Lower leg skin (tissue), 4 donors: Measurements from ENCODE around the gene TMPRSS9. TPM values are rescaled to one million over a fixed set of nuclear protein-coding genes. Genes with fewer than 3 reads are reported as not detected.

ENCODE experiments used
- DNase-seq, 2 donors: peaks; one replicate each; pipeline ENCODE4 v3.0.0-alpha.2; 2019; ENCODE audit warnings: low spot score in 2 of 2
- H3K4me3 ChIP-seq: fragments of 200-600 bp; sonication (generic); 2 replicates; pipeline ENCODE4 v1.5.1; 2017; ENCODE audit warnings: mild to moderate bottlenecking, low read depth; ENCODE audit not compliant: poor library complexity, severe bottlenecking
- POLR2A ChIP-seq, 2 donors: fragments of 450-650 bp; IDR thresholded peaks; one replicate each; pipeline ENCODE4 v1.6.1; 2016 to 2017; ENCODE audit warnings: antibody characterized with exemption in 2 of 2, mild to moderate bottlenecking in 1 of 2, moderate library complexity in 1 of 2
- WGBS, 2 donors: methylation state at CpG; one replicate each; pipeline ENCODE4 v1.1.5; 2018; 5-methylcytosine and 5-hydroxymethylcytosine counted together
- intact Hi-C: fragments of 100-400 bp; cut with DNase I; formaldehyde crosslinking; loops from one replicate; pipeline ENCODE4 v1.15.0; 2023; ENCODE audit warnings: low total_unique reads
- total RNA-seq, 4 donors: library from RNA; depleted of rRNA; stranded (reverse); fragments of >200 nt; gene quantifications; one replicate each; pipeline ENCODE4 v1.1.0, GENCODE V29; 2016
- TF ChIP-seq, protein P1 (sequence below), 3 donors: fragments of 450-650 bp; IDR thresholded peaks; one replicate each; pipeline ENCODE4 v1.5.1; 2016; ENCODE audit warnings: antibody characterized with exemption in 3 of 3, mild to moderate bottlenecking in 3 of 3, moderate library complexity in 2 of 3

Gene TMPRSS9
- total RNA-seq, 4 donors from 2014 or later: not detected

DNA sequence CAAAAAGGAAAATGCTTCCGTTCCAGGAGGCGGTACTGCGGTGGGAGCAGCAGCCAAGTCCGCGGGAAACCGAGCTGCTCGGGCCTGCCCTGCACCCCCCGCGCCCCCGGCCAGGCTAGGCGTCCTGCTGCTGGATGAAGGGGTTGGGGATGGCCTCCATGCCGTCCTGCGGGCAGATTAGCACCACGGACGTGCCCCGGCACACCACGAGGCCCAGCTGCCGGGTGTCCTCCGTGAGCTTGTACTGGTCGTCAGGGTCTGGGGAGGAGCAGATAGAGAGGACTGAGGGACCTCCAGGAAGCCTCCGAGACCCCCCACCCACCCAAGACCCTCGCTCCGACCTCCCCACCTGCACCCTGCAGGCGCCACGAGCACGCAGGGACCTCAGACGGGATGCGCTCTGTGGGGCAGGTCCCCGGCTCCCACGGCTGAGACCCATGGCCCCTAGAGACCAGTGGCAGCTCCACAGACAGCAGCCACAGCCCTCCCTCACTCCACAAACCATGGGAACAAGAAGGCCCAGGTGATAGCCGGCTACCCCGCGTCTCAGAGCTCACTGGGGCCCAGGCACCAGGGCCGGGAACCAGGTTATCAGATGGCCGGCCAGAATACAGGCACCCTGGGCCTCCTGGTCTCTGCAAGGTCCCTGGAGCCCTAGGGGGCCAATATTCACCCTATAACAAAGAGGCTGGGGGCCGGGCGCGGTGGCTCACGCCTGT is 38.3 kb upstream of the TMPRSS9 start:
- 86 to 92% methylated on average over 38 of the region's 39 CpGs for WGBS, 2 donors
- DNase-seq: no peak
- intact Hi-C loops: no loop called here
- TF ChIP-seq POLR2A (IDR thresholded peaks at IDR 0.05): no peak
- TF ChIP-seq, protein P1, sequence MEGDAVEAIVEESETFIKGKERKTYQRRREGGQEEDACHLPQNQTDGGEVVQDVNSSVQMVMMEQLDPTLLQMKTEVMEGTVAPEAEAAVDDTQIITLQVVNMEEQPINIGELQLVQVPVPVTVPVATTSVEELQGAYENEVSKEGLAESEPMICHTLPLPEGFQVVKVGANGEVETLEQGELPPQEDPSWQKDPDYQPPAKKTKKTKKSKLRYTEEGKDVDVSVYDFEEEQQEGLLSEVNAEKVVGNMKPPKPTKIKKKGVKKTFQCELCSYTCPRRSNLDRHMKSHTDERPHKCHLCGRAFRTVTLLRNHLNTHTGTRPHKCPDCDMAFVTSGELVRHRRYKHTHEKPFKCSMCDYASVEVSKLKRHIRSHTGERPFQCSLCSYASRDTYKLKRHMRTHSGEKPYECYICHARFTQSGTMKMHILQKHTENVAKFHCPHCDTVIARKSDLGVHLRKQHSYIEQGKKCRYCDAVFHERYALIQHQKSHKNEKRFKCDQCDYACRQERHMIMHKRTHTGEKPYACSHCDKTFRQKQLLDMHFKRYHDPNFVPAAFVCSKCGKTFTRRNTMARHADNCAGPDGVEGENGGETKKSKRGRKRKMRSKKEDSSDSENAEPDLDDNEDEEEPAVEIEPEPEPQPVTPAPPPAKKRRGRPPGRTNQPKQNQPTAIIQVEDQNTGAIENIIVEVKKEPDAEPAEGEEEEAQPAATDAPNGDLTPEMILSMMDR (IDR thresholded peaks at IDR 0.05): no peak
- no peak overlapping the region for H3K4me3 ChIP-seq

DNA sequence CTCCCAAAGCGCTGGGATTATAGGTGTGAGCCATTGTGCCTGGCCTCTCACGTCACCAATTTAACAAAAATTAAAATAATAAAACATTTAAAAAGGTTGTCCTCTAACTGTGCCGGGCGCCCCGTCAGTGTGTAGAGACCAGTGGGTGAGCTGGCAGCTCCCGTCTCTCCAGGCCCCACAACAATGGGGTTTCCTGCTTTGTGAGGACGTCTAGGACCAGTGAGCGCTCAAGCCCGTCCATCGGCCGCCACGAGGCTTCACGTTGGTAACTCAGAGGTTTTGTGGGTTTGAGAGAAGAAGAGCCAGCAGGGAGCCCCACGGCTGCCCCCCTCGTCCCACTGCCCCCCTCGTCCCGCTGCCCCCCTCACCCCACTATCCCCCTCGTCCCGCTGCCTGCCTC is 36.4 kb upstream of the TMPRSS9 start:
- no peak for DNase-seq
- intact Hi-C loops: no loop called here
- no peak overlapping the region for H3K4me3 ChIP-seq
- no peak for TF ChIP-seq POLR2A (IDR thresholded peaks at IDR 0.05)
- TF ChIP-seq, protein P1 (IDR thresholded peaks at IDR 0.05): no peak
- 90 to 95% methylated on average over 19 of the region's 19 CpGs for WGBS, 2 donors

DNA sequence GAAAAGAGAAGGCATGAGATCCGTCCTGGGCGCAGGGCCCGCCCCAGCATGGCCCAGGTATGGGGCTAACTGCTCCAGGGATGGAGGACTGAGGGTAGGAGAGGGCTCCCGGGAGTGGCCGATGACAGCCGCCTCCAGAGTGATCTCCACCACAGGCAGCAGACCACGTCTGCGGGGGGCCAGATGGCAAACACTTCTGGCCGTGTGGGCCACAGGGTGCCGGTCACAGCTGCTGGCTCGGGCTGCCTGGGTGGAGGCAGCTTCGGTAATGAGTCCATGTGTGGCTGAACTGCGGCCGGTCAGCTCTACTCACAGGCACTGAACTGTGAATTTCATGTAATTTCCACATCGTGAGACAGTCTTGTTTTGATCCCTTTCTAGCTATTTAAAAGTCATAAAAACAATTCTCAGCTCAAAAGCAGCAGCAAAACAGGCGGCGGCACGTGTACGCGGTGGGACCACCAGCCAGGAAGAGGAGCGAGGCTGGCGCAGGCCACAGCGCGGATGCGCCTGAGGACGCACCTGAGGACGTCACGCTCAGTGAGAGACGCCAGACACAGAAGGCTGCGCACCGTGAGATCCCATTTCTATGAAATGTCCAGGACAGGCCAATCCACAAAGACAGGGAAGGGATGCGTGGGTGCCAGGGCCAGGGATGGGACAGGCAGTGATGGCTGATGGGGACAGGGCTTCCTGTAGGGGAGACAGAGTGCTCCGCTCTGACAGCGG is 35.7 kb upstream of the TMPRSS9 start:
- no peak overlapping the region for H3K4me3 ChIP-seq
- TF ChIP-seq POLR2A (IDR thresholded peaks at IDR 0.05): no peak
- TF ChIP-seq, protein P1 (IDR thresholded peaks at IDR 0.05): no peak
- DNase-seq: no peak
- intact Hi-C loops: no loop called here
- WGBS, 2 donors: 86 to 88% methylated on average over 34 of the region's 34 CpGs

DNA sequence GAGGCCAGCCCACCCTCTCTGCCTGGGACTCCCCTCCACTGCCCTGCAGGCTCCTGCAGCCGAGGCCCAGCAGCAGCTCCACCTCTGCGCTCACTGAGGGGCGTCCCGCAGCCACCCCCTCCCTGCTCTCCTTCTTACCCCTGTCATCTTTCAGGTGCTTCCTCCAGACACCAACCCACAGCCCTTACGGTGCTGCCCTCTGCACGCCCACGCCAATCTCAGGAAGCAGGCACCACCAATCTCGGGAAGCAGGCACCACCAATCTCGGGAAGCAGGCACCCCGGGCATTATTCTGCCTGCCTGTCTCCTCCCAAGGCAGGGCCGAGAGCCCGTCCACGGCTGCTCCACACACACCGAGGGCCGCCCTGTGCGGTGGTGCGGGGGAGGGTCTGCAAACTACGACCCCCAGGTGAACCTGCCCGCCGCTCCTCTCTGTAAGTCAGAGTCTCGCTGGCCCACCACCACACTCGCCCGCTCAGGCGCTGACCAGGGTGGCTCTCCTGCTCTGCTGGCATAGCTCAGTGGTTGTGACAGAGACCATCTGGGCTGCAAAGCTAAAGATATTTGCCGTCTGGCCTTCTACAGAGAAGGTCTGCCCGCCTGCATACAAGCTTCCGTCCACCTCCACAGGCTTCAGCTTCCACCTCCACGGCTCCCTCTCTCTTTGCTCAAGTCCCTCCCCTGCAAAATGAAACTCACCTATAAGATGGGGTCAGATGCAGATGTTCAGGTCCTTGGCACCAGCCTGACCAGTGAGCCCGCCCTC is 34.6 kb upstream of the TMPRSS9 start:
- H3K4me3 ChIP-seq: no peak overlapping the region
- DNase-seq: no peak
- TF ChIP-seq POLR2A (IDR thresholded peaks at IDR 0.05): no peak
- TF ChIP-seq, protein P1 (IDR thresholded peaks at IDR 0.05): no peak
- 81 to 85% methylated on average over 28 to 29 of the region's 29 CpGs for WGBS, 2 donors
- intact Hi-C loops: no loop called here

DNA sequence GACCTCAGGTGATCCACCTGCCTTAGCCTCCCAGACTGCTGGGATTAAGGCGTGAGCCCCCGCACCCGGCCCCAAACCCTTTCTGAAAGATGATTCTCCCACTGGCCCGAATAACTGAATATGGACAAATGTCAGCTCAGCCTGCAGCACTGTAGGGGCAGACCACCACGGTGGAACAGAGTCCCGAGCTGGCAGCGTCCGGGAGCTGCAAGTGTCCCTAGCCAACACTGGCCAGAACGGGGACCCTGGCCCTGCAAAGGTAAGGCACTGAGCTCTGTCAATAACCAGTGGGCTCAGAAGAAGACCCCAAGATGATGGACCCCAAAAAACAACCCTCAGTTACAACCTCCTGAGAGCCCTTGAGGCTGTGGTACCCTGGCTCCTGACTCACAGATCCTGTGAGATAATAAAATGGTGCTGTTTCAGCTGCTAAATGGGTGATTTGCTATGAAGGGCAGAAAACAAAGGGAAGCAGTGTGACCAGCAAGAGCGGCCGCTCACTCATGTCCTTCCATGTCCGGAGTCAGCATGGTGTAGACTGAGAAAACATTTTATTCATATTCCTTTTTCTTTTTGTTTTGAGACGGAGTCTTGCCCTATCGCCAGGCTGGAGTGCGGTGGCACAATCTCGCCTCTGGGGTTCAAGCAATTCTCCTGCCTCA is 33.2 kb upstream of the TMPRSS9 start:
- intact Hi-C loops: no loop called here
- TF ChIP-seq, protein P1 (IDR thresholded peaks at IDR 0.05): no peak
- TF ChIP-seq POLR2A (IDR thresholded peaks at IDR 0.05): no peak
- DNase-seq: no peak
- H3K4me3 ChIP-seq: no peak overlapping the region
- WGBS, 2 donors: 86 to 93% methylated on average over 8 to 16 of the region's 16 CpGs
